HG03039 (cell line): ENCODE measurements around the gene MIAT.

Experiments
- ATAC-seq: cut with Tn5 transposase; IDR thresholded peaks from one replicate; pipeline ENCODE4 v1.9.1; 2021; ENCODE audit warnings: mild to moderate bottlenecking, moderate library complexity; ENCODE audit not compliant: unreplicated experiment

MIAT gene

DNA sequence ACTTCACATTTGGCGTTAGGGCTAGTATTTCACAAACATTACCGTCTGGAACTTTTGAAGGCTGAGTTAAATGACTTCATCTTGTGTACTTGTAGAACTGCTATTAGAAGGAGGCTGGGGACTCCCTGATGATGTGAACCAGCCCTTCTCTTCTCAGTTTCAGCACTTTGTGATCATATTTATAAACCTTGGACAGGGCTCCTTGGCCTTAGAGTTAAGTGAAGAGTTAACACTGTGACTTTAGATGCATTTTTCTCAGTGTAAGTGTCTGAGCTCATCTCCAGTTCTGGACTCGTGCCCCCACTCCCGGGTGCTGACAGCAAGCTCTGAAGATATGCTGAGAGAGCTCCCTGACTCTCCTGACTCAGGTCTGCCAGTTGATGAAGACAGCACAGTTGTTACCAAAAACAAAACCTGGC lies 8.4 kb downstream of the MIAT start:
- ATAC-seq, result peak; percentile 5

- no peak for ATAC-seq
Measured at GRCh38 chr22:26667140-26667539, 9.8 kb downstream of the MIAT start.

DNA sequence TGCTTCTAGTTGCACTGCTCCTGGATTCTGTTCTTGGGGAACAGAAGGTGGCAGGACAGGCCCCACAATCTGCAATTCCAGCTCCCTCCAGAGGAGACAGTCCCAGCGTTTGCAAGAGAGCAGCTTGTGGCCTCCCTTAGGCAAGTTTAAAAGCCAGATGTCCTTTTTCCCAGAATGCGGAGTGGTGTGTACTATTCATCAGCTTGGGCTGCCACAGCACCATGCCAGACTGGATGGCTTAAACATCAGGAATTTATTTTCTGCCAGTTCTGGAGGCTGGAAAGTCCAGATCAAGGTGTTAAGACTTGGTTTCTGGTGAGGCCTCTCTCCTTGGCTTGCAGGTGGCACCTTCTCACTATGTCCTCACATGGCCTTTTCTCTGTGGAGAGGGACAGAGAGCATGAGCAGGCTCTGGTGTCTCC lies 11.7 kb downstream of the MIAT start:
- no peak for ATAC-seq

- no peak for ATAC-seq
Measured at GRCh38 chr22:26670459-26670858, 13.1 kb downstream of the MIAT start.

DNA sequence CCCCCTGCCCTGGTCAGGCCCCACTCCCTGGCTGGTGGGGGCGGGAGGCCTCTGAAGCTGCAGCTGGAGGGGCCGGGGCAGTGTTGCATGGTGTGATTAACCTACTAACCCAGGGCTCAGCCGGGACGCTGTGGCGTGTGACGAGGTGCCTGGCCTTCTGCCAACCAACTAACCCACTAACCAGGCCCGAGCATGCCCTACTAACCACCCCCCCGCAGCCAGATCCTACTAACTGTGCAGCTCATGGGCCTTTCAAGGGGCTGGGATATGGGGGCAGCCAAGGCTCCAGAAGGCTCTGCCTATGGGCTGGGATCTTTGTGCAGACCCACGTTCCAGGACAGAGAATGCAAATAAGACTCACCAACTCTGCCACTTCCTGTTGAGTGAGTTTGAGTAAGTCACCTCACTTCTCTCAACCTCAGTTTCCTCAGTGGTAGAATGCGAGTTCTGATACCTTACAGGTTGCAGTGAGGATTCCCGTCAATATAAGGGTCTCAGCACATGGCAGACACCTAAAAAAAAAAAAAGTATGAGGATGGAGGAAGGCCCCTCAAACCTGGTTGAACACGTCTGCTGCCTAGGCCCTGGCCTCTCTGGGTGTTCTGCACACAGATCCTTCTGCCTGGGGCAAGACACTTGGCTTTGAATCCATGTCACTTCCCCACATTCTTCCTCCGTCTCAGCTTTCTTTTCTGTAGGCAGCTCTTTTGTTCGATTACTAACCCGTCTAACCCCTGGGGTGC lies 14.1 kb downstream of the MIAT start:
- ATAC-seq, result no peak

GRCh38 chr22:26672060-26672471 lies 14.7 kb downstream of the MIAT start:
- ATAC-seq, result no peak

GRCh38 chr22:26672590-26673468 lies 15.4 kb downstream of the MIAT start:
- ATAC-seq, result peak; percentile 55

GRCh38 chr22:26673486-26673885 lies 16.1 kb downstream of the MIAT start:
- ATAC-seq, result no peak

- ATAC-seq, result no peak
Measured at GRCh38 chr22:26674211-26675190, 17.1 kb downstream of the MIAT start.

- ATAC-seq, result no peak
Measured at GRCh38 chr22:26675687-26676268, 18.4 kb downstream of the MIAT start.

- no peak for ATAC-seq
Measured at GRCh38 chr22:26677217-26677616, 19.8 kb downstream of the MIAT start.

- no peak for ATAC-seq
Measured at GRCh38 chr22:26679003-26679629, 21.7 kb downstream of the MIAT start.

GRCh38 chr22:26680485-26680884 lies 23.1 kb downstream of the MIAT start:
- no peak for ATAC-seq

- ATAC-seq, result no peak
Measured at GRCh38 chr22:26681395-26681821, 24.0 kb downstream of the MIAT start.

GRCh38 chr22:26684168-26684567 lies 26.8 kb downstream of the MIAT start:
- ATAC-seq, result no peak

GRCh38 chr22:26685601-26686000 lies 28.2 kb downstream of the MIAT start:
- no peak for ATAC-seq

DNA sequence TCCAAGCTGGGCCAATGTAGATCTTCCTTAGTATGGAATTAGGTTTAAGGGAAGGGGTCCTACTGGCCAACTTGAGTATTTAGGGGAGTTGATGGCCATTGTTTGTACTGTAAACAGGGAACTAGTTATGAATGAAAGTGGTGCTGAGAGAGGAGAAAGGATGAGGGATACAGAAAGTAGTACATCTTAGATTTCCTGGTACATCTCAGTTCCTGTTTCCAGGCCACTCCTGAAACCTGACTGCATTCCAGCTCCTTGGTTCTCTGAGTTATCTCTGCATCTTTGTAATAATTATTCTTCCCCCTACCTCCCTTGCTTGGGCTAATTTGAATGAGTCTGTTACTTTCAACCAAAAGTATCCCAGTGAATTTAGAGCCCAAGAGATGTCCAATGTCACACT lies 30.1 kb downstream of the MIAT start:
- no peak for ATAC-seq

GRCh38 chr22:26689513-26690301 lies 32.3 kb downstream of the MIAT start:
- ATAC-seq, result no peak

- no peak for ATAC-seq
Measured at GRCh38 chr22:26690654-26691376, 33.4 kb downstream of the MIAT start.
